DND-41 (cell line): ENCODE data around the gene ABLIM1.

Experiments used
- CTCF ChIP-seq: IDR thresholded peaks from 2 replicates; pipeline ENCODE4 v1.5.1; 2012; ENCODE audit warnings: borderline replicate concordance, low read length, moderate library complexity, mild to moderate bottlenecking; ENCODE audit not compliant: poor library complexity, severe bottlenecking; ENCODE audit errors: extremely low read depth
- EZH2 ChIP-seq: IDR thresholded peaks from 3 replicates; pipeline ENCODE4 v1.6.1; 2012; ENCODE audit warnings: borderline replicate concordance, low read depth, mild to moderate bottlenecking, moderate library complexity, low read length, inconsistent platforms; ENCODE audit not compliant: severe bottlenecking

GRCh38 chr10:114654822-114655575 lies 3.1 kb downstream of the ABLIM1 start:
- TF ChIP-seq CTCF (no peak), EZH2 (no peak)
